GM04504 (cell line): ENCODE measurements around the gene AQP9.
"Not testable (repeated sequence)": the region's sequence is repeated elsewhere in the genome, so short reads cannot be mapped to it uniquely, and the experiment has no call there.

Experiments
- DNase-seq: peaks from one replicate; pipeline ENCODE4 v3.0.0-alpha.2; 2012; ENCODE audit warnings: low read depth

AQP9 gene, protein sequence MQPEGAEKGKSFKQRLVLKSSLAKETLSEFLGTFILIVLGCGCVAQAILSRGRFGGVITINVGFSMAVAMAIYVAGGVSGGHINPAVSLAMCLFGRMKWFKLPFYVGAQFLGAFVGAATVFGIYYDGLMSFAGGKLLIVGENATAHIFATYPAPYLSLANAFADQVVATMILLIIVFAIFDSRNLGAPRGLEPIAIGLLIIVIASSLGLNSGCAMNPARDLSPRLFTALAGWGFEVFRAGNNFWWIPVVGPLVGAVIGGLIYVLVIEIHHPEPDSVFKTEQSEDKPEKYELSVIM

GRCh38 chr15:58138106-58138505 lies at the start of gene AQP9:
Gene AQP9, plus strand, starts transcription at chr15:58138381. Its CDS starts 185 bp downstream, at chr15:58138566.
- DNase-seq: no peak

- no peak for DNase-seq
Observed at GRCh38 chr15:58095415-58095814, 42.8 kb upstream of the AQP9 start.

DNA sequence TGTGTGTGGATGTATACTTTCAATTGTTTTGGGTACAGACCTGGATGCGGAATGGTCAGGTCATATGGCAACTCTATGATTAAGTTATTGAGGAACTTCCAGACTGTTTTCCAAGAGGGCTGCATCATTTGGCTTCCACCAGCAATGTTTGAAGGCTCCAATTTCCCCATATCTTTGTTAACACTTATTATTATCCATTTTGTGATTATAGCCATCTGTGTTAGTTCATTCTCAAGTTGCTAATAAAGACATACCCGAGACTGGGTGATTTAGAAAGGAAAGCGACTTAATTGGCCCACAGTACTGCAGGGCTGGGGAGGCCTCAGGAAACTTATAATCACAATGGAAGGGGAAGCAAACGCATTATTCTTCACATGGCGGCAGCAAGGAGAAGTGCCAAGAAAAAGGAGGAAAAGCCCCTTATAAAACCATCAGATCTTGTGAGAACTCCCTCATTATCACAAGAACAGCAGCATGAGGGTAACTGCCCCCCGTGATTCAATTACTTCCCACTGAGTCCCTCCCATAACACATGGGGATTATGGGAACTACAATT lies 41.6 kb upstream of the AQP9 start:
- no peak for DNase-seq

GRCh38 chr15:58103482-58103881 lies 34.7 kb upstream of the AQP9 start:
- no peak for DNase-seq

DNA sequence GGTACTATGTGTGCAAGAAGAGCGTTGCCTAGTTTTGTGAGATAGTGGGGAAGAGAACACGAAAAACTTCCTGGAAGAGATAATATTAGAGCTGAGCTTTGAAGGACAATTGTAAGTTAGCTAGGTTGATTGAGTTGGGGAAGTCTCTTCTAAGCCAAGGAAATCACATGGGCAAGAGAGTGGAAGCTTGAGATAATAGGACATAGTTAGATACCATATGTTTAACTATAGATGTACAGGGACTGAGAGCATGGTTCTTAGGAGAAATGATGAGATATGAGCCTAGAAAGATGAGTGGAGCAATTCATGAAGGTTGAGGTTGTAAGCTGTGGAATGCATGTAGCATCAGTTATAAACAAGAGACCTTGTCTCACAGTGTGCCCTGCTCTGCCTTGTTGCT lies 30.1 kb upstream of the AQP9 start:
- no peak for DNase-seq

- no peak for DNase-seq
Observed at GRCh38 chr15:58109419-58109818, 28.8 kb upstream of the AQP9 start.

DNA sequence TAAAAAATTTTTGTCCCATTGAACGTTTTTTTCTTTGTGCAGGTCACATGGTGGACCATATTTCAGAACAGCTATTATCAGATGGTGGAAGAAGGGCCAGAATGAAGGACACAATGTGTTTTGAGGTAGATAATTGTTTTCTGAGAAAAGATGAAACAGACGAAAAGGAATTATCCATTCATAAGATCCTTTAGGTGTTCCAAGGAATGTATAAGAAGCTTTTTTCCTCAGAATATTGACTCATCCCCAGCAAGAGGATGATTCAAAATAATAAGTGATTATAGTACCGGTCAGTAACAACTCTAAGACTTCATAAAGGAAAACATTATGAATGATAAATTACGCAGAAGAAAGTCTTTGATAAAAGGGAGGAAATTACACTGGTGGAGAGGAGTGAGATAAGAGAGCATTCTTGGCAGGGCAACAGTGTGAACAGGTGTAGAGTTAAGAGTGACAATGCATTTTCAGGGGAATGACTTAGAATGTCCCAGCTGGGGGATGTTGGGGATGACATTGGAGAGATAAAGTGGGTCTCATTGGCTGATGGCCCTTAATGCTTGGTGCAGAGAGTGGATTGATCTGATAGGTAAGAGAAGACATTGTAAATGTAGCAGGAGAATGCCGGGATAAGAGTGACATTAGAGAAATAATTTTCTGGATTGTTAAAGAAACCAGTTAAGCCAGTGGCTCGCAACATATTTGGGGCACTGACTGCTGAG lies 27.0 kb upstream of the AQP9 start:
- DNase-seq: no peak

GRCh38 chr15:58111718-58112104 lies 26.5 kb upstream of the AQP9 start:
- DNase-seq: no peak

DNA sequence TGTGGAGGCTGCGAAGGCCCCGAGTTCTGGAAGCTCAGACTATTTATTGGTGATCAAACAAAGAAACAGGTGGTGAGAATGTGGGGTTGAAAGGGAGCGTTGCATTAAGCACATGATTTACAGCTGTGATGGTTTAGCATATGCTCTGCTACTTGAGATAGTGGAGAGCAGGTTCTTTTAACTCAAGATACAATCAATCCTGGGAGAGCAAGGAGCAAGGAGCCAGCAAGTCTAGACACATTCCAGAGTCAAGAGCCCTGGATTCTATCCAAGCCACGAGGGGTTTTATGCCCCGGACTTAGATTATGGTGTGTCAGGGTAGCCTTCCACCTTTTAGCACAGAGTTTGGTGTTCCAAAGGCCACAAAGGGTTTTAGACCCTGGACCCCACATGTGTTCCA lies 24.8 kb upstream of the AQP9 start:
- not testable (repeated sequence) for DNase-seq

GRCh38 chr15:58114388-58114787 lies 23.8 kb upstream of the AQP9 start:
- DNase-seq: no peak

GRCh38 chr15:58114812-58115211 lies 23.4 kb upstream of the AQP9 start:
- DNase-seq: no peak

- DNase-seq: no peak
Observed at GRCh38 chr15:58115692-58116091, 22.5 kb upstream of the AQP9 start.

DNA sequence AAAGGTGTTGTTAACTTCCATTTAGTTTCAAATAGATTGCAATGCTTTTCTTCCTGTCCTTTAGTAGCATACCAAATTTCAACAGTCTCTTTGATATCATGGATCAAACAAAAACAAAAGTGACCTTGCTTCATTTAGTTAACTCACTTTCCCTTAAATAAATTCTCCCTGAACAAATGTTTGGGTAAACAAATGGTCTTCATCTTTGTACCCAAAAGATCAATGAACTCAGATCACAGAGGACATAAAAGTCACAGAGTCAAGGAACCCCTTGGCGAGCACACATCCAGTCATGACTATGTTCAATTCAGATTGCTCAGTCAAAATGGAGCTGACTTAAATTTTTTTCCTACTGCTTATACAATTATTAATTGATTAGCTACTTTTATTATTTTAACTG lies 20.6 kb upstream of the AQP9 start:
- no peak for DNase-seq

GRCh38 chr15:58118272-58118671 lies 19.9 kb upstream of the AQP9 start:
- no peak for DNase-seq

DNA sequence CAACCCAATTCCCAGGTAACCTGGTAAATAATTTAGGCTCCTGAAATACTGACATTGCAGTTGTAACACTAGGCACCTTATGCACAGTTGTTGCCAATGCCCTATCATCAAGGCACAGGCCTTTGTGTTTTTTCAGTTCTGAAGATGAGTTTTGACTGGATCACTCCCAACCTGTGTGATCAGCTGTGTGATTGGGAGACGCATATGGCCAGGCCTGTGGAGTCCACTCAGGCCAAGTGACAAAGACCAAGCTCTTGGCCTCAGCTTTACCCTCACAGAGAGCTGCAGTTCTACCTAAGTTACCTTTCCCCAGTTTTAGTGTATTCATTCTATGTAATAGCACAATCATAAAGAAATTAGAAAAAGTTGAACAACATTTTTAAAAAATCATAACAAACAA lies 19.2 kb upstream of the AQP9 start:
- DNase-seq: no peak

GRCh38 chr15:58124585-58124984 lies 13.6 kb upstream of the AQP9 start:
- DNase-seq: no peak

GRCh38 chr15:58125333-58125732 lies 12.8 kb upstream of the AQP9 start:
- DNase-seq: no peak

GRCh38 chr15:58134886-58135285 lies 3.3 kb upstream of the AQP9 start:
- DNase-seq: no peak

- no peak for DNase-seq
Observed at GRCh38 chr15:58135511-58136174, 2.5 kb upstream of the AQP9 start.

- no peak for DNase-seq
Observed at GRCh38 chr15:58136731-58137130, 1.4 kb upstream of the AQP9 start.

GRCh38 chr15:58137686-58138085 lies 495 bp upstream of the AQP9 start:
- no peak for DNase-seq

DNA sequence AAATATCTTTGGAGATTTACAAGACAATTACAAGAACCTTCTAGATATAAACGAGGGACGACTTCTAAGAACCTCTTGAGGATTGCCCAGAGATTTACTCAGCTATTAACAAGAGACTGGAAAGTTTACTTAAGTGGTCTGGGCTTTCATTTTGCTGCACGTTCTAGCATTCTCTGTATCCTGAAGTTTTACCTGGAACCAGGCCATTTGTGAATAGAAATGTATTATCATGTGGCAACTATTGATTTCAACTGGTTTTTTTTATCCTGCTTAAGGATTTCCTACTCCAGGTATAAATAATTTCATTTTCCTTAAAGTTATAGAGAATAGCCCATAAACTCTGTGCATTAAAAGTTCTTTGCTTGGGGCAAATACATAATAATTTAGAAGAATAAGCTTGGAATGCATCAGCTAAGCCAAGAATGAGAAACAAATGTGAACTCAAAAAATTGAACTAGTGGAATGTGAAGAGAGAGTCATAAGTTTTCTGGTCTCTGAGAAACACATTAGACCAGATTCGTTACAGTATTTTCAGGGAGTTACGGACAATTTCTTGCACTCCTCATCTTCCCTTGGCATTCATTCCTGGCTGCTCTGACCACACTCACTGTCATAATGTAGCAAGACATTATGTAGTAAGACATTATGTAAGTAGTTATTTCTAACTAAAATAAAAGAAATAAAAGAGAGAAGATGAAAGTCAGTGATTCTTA lies 1.3 kb downstream of the AQP9 start:
- DNase-seq: peak; percentile 65
